ENCODE results near the gene EMSY. TPM values are rescaled to one million over a fixed set of nuclear protein-coding genes. Genes with fewer than 3 reads are reported as not detected.
A peak's percentile ranks its signal among the peaks of the same experiment; 100 is the strongest.

Gene EMSY
- total and polyA plus RNA-seq, 7 donors = 7.4 to 51.8 (median 20.8) TPM

- no peaks in the 10 kb centered on the region for H3K27me3 ChIP-seq
- TF ChIP-seq POLR2AphosphoS5 (IDR thresholded peaks at IDR 0.05) = peak in 3 of 4 donors; percentile 9 to 22 (median 9)
- no peak for TF ChIP-seq EP300 (IDR thresholded peaks at IDR 0.05)
- no peak for TF ChIP-seq CTCF (IDR thresholded peaks at IDR 0.05)
- no peaks in the 10 kb centered on the region for H3K36me3 ChIP-seq
- no peak overlapping the region for H3K4me3 ChIP-seq
- no peak for DNase-seq
- H3K4me1 ChIP-seq = peaks cover 0 to 52% (median 45%) of the 10 kb centered on the region in 4 donors
- peak overlapping the region; percentile 1 to 57 (median 41) for H3K27ac ChIP-seq
- no peaks in the 10 kb centered on the region for H3K9me3 ChIP-seq
- 10 to 36% methylated on average over 8 of the region's 8 CpGs for WGBS, 2 donors
- intact Hi-C loops (cut with DNase I) = no loop called here
Observed at GRCh38 chr11:76602431-76602861, 157.6 kb downstream of the EMSY start.

Small RNA genes within 50 kb of the gene (small RNA-seq; reads per million reads assigned to genes)
- 0 reads per million in 3 donors for gene AP001189.2
- 0 reads per million in 3 donors for gene RF00019

Other genes with a start within 250 kb of the EMSY start
- 1 to 10 TPM; 1.1 to 8.9 (median 4.9) TPM for gene WNT11, start 238.5 kb upstream of the EMSY start, total RNA-seq
- 1 to 10 TPM in 2 of 3 donors, under 1 TPM in 1; 0.92 to 2.2 (median 1.8) TPM for gene WNT11, start 238.5 kb upstream of the EMSY start, polyA plus RNA-seq
- 10 to 100 TPM; 27.7 to 35.0 (median 31.4) TPM for gene THAP12, start 63.9 kb upstream of the EMSY start, total RNA-seq
- gene THAP12, start 63.9 kb upstream of the EMSY start, polyA plus RNA-seq = 10 to 100 TPM; 27.1 to 43.2 (median 27.3) TPM
- 1 to 10 TPM in 3 of 4 donors, under 1 TPM in 1; 0.41 to 4.7 (median 2.2) TPM for gene GVQW3, start 63.7 kb upstream of the EMSY start, total RNA-seq
- gene GVQW3, start 63.7 kb upstream of the EMSY start, polyA plus RNA-seq = 1 to 10 TPM in 1 of 3 donors, under 1 TPM in 2; 0.60 to 1.9 (median 0.69) TPM
- 10 to 100 TPM in 3 of 4 donors, 1 to 10 TPM in 1; 6.4 to 30.7 (median 16.2) TPM for gene LRRC32, start 225.7 kb downstream of the EMSY start, total RNA-seq
- 10 to 100 TPM in 1 of 3 donors, 1 to 10 TPM in 1, under 1 TPM in 1; 0.69 to 18.3 (median 1.8) TPM for gene LRRC32, start 225.7 kb downstream of the EMSY start, polyA plus RNA-seq

All from sigmoid colon (tissue), 7 donors.